AG04450 (cell line): ENCODE measurements around the gene NCBP3. TPM values are rescaled to one million over a fixed set of nuclear protein-coding genes. Genes with fewer than 3 reads are reported as not detected.

ENCODE experiments used
- CTCF ChIA-PET: fragments of 300-600, 350-600 bp; formaldehyde crosslinking; extraction: SDS; loops from one replicate; lab custom pipeline; 2022; ENCODE audit warnings: antibody characterized with exemption, inconsistent platforms; lab: Charles Lee
- POLR2A ChIA-PET: fragments of 350-600 bp; formaldehyde crosslinking; extraction: SDS; loops from one replicate; lab custom pipeline; 2021; ENCODE audit warnings: antibody characterized with exemption, inconsistent platforms; lab: Yijun Ruan, JAX
- DNase-seq: peaks from one replicate; pipeline ENCODE4 v3.0.0-alpha.2; 2011; ENCODE audit warnings: low read depth, low spot score
- H3K27ac ChIP-seq: one replicate; pipeline ENCODE4 v1.5.1; 2012; ENCODE audit warnings: low read depth, low read length, control low read depth
- H3K27me3 ChIP-seq: one replicate; pipeline ENCODE4 v1.6.0; 2012; ENCODE audit warnings: low read length; ENCODE audit not compliant: control insufficient read depth, insufficient read depth
- H3K4me3 ChIP-seq: 2 replicates; pipeline ENCODE4 v1.5.1; 2011; ENCODE audit warnings: mild to moderate bottlenecking, low read depth, low read length, control low read depth
- H3K9me3 ChIP-seq: 2 replicates; pipeline ENCODE4 v1.5.1; 2012; ENCODE audit warnings: low read length; ENCODE audit not compliant: control insufficient read depth, insufficient read depth
- polyA plus RNA-seq: library from polyadenylated mRNA; depleted of rRNA; stranded (reverse); fragments of >200 nt; gene quantifications from 2 replicates; pipeline ENCODE4 v1.2.3, GENCODE V29; 2011
- TF ChIP-seq, protein P1 (sequence below): IDR thresholded peaks from 2 replicates; pipeline ENCODE4 v1.5.1; 2011; ENCODE audit warnings: low read depth, low read length, control low read depth, inconsistent platforms

The NCBP3 gene
- polyA plus RNA-seq, 1 experiment: 28.5 TPM

DNA sequence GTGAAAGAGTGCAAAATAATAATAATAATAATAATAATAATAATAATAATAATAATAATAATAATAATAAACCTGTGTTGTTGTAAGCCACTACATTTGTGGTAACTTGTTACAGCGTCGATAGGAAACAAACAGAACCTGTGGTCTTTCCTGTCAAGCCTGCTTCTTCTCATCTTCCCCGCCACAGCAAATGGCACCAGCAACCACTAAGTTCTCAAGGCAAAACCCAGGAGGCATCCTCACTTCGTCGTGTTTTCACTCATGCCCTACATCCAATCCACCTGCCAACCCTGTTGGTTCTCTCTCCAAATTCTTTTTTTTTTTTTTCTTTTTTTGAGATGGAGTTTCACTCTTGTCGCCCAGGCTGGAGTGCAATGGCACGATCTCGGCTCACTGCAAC, 79.3 kb downstream of the NCBP3 start:
- peaks cover 14% of the 10 kb centered on the region for H3K9me3 ChIP-seq
- TF ChIP-seq, protein P1, sequence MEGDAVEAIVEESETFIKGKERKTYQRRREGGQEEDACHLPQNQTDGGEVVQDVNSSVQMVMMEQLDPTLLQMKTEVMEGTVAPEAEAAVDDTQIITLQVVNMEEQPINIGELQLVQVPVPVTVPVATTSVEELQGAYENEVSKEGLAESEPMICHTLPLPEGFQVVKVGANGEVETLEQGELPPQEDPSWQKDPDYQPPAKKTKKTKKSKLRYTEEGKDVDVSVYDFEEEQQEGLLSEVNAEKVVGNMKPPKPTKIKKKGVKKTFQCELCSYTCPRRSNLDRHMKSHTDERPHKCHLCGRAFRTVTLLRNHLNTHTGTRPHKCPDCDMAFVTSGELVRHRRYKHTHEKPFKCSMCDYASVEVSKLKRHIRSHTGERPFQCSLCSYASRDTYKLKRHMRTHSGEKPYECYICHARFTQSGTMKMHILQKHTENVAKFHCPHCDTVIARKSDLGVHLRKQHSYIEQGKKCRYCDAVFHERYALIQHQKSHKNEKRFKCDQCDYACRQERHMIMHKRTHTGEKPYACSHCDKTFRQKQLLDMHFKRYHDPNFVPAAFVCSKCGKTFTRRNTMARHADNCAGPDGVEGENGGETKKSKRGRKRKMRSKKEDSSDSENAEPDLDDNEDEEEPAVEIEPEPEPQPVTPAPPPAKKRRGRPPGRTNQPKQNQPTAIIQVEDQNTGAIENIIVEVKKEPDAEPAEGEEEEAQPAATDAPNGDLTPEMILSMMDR: no peak
- DNase-seq: no peak
- no peak overlapping the region for H3K4me3 ChIP-seq
- H3K27me3 ChIP-seq: no peaks in the 10 kb centered on the region
- H3K27ac ChIP-seq: no peak overlapping the region
- POLR2A ChIA-PET: no interaction called here
- CTCF ChIA-PET: no interaction called here

DNA sequence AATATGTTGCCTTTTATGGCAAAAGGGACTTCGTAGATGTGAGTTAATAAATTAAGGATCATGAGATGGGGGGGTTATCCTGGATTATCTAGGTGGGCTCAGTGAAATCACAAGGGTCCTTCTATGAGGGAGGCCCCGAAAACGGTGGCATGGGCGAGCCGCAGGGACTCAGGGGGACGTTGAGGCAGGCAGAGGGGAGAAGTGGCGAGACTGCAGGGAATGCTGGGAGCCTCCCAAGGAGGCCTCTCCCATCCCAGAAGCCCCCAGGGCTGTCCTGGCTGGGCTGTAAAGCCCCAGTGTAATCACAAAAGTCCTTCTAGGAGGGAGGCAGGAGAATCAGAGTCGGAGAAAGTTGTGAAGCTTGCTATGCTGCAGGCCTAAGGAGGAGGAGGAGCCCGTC, 80.1 kb downstream of the NCBP3 start:
- POLR2A ChIA-PET: no interaction called here
- Histone ChIP-seq H3K9me3 (peaks cover 14% of the 10 kb centered on the region), H3K27ac (no peak overlapping the region), H3K27me3 (peaks cover 4% of the 10 kb centered on the region), H3K4me3 (no peak overlapping the region)
- CTCF ChIA-PET: no interaction called here
- TF ChIP-seq, protein P1: no peak
- DNase-seq: no peak

DNA sequence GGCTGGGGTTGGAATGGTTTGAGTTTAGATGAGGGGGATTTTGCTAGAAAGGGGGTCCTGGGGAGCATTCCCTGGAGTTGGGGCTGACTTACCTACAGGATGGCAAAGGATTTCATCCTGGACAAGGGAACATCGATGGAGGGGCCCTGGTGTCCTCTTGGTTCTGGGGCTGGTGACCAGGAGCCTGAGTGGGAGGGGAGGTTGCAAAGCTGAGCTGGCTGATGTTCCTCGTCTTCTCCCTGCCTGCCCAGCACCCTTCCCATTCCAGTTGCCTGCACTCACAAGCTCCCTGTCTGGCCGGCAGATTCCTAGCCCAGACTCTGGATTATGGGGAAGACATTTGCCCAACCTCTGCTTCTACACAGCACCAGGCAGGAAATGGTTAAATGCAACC, 82.3 kb downstream of the NCBP3 start:
- Histone ChIP-seq H3K27ac (no peak overlapping the region), H3K4me3 (no peak overlapping the region), H3K27me3 (peaks cover 7% of the 10 kb centered on the region), H3K9me3 (peaks cover 24% of the 10 kb centered on the region)
- POLR2A ChIA-PET: no interaction called here
- TF ChIP-seq, protein P1: no peak
- CTCF ChIA-PET: no interaction called here
- DNase-seq: no peak

DNA sequence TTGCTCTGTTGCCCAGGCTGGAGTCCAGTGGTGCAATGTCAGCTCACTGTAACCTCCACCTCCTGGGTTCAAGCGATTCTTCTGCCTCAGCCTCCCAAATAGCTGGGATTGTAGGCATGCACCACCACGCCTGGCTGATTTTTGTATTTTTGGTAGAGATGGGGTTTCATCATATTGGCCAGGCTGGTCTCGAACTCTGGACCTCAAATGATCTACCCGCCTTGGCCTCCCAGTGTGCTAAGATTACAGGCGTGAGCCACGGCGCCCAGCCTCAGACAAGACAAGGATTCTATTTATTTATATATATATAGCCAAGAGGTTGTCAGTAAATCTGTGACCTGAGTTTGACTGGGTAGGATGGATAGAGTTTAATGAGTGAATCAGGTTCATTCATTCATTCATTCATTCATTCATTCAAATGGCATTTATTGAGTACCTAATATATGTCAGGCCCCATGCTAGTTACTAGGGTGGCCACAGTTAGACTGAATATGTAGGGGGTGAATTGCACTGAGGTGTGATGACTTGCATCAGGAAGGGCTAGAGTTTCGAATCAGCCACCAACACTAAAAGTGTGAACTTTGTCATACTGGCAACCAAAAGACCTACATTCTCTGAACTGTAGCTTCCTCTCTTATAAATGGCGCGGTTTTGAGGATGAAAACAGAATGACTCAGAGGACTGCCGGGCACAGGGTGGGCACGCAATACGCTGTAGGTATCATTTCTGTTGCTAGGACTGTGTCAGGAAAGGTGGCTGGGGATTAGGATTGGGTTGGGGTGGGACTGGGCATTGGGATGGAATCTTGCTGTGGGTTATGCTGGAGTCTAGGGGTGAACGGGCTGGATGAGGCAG, 82.9 kb downstream of the NCBP3 start:
- CTCF ChIA-PET: no interaction called here
- POLR2A ChIA-PET: no interaction called here

DNA sequence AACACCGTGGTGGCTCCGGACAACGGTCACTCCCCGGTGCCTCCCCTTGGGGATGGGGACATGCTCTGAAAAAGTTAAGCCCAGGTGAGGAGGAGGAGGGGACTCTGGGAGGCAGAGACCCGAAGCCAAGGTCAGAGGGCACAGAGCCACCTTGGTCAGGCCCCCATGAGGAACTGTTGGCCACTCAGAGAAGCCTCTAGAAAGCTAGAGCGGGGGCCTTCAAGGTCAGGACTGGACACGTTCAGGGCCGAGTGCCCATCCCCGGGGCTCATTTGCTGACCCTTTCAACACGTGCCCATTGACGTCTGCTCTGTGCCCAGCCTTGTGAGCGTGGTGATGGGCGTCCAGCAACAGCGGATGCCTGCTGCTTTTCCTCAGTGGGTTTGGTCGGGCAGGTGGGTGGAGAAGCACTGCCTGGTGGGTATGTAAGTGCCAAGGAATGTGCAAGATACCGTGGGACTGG, 84.1 kb downstream of the NCBP3 start:
- CTCF ChIA-PET: no interaction called here
- Histone ChIP-seq H3K27me3 (peaks cover 7% of the 10 kb centered on the region), H3K27ac (no peak overlapping the region), H3K9me3 (peaks cover 17% of the 10 kb centered on the region), H3K4me3 (no peak overlapping the region)
- TF ChIP-seq, protein P1: no peak
- POLR2A ChIA-PET: no interaction called here
- no peak for DNase-seq

More for the DNA sequence above, 82.9 kb downstream of the NCBP3 start:
- peaks cover 7% of the 10 kb centered on the region for H3K27me3 ChIP-seq
- no peak overlapping the region for H3K4me3 ChIP-seq
- TF ChIP-seq, protein P1: no peak
- no peak for DNase-seq
- H3K9me3 ChIP-seq: peaks cover 21% of the 10 kb centered on the region
- H3K27ac ChIP-seq: no peak overlapping the region
